Activated CD4-positive, alpha-beta T cell treated with anti-CD3 and anti-CD28 coated beads for 36 hours (primary cell): ENCODE results near the gene ATF7. TPM values are rescaled to one million over a fixed set of nuclear protein-coding genes. Genes with fewer than 3 reads are reported as not detected.

ENCODE experiments used
- ATAC-seq: fragments of 200-7000 bp; cut with Tn5 transposase; one replicate; pipeline ENCODE4 v1.10.0; 2021; ENCODE audit warnings: mild to moderate bottlenecking, moderate library complexity
- CTCF ChIA-PET: fragments of 350-600 bp; sonication (Branson Sonifier 250); formaldehyde crosslinking; loops from one replicate; lab custom pipeline; 2021; ENCODE audit warnings: antibody characterized with exemption; lab: Charles Lee
- POLR2A ChIA-PET: fragments of 350-600 bp; sonication (Branson Sonifier 250); formaldehyde crosslinking; loops from one replicate; lab custom pipeline; 2021; ENCODE audit warnings: antibody characterized with exemption, inconsistent platforms; lab: Charles Lee
- DNase-seq: peaks from one replicate; pipeline ENCODE4 v3.0.0-alpha.2; 2020
- H3K27ac Mint-ChIP-seq: one replicate; pipeline ENCODE4 v1.8.0; 2021; ENCODE audit warnings: mixed read lengths
- H3K27me3 Mint-ChIP-seq: one replicate; pipeline ENCODE4 v1.8.0; 2021; ENCODE audit warnings: mixed read lengths
- H3K36me3 Mint-ChIP-seq: one replicate; pipeline ENCODE4 v1.8.0; 2021; ENCODE audit warnings: low read depth, mixed read lengths
- H3K4me1 Mint-ChIP-seq: one replicate; pipeline ENCODE4 v1.8.0; 2021; ENCODE audit warnings: mixed read lengths
- H3K4me3 Mint-ChIP-seq: one replicate; pipeline ENCODE4 v1.8.0; 2021; ENCODE audit warnings: mild to moderate bottlenecking, moderate library complexity, mixed read lengths
- H3K9me3 Mint-ChIP-seq: one replicate; pipeline ENCODE4 v1.8.0; 2021; ENCODE audit warnings: low read depth, mixed read lengths
- intact Hi-C, 2 experiments: fragments of 100-400 bp; cut with DNase I in 1 of 2; cut with micrococcal nuclease in 1 of 2; formaldehyde crosslinking; loops; one replicate each; pipeline versions ENCODE4 v1.14.2 to v1.15.1; 2022 to 2024; cut with DNase I, micrococcal nuclease
- total RNA-seq, 2 experiments: library from RNA; stranded (reverse); gene quantifications; one replicate each; pipeline ENCODE4 v1.2.3, GENCODE V29; 2021

ATF7 gene
- total RNA-seq: 10 to 100 TPM; 23.0 to 28.1 TPM

DNA sequence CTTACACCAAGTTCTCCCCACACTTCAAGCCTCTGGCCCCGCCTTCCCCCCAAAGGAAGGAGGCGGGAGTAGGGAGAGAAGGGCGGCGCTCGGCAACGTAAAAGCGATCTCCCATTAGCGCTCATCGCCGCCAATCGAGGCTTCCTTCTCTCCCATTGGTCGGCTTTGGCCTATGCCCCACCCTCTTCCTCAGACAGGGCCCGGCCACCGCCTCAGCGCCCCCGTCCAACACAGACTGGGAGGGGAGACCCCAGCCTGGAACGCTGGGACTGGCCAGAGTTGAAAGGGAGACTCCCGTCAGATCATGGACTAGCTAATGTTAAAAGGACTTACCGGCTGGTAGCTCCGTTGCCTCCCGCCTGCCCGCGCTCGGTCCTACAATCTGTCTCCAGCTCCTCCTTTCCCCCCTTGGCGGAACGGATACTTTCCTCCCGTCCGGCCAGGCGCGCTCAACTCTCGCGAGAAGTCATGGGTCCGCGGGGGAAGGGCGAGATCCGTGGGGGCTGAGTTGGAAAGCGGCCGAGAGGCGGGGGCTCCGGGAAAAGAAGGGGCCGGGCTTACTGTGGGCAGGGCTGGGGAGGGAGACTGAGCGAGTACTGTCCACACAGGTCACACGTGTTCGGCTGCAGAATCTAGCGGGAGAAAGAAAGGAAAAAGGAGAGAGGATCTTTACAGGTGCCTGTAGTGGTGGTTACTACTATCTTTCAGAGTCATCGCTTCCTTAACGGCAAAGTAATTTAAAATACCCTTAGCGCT lies at the start of gene ATF7:
ATF7 (minus strand) TSS at position 437 of the 756 bp plus-strand sequence. CDS start 25,382 bp downstream, outside the sequence.
- POLR2A ChIA-PET: interaction anchor here (0.7 to 1.0 kb wide), 3 partner anchors 17 to 1650 kb away, joined by 3 to 4 read pairs (median 3); partner anchors contain the start of gene TARBP2
- no peaks in the 10 kb centered on the region for H3K27me3 Mint-ChIP-seq

DNA sequence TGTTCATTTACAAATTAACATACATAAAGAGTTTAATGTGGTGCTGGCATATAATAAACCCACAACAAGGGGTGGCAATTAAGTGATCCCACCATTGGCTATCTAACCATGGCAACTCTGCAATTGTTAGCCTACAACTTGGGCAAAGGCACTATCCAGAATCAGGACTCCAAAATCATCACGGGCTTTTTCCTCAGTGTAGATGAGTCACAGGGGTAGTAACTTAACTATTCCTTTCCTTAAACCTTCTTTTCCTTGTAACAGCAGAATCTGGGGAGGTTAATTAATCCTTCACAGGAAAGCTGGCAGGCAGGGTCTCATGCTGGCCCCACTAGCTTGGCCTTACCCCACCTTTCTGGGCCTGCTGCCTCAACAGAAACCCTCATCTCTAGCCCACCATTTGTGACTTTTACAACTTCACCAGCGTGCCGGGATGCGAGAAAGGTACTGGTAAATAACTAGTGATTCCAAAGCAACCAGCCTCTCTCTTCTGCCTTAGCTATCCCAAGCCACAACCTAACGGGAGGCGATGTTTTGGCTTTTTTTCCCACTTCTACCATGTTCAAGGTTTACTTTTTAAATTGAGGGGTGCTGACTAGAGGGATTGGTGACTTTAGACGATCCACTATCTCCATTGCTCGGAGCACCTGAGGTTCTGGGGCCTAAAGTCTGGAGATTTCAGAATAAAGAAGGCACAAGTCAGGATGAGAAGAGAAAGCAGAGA lies 49.0 kb upstream of the ATF7 start:
- ATAC-seq (no peak), DNase-seq (no peak)
- Mint-ChIP-seq H3K36me3 (peaks cover 36% of the 10 kb centered on the region), H3K27ac (peak overlapping the region; percentile 95), H3K4me1 (peaks cover 29% of the 10 kb centered on the region), H3K4me3 (peak overlapping the region; percentile 93), H3K9me3 (no peaks in the 10 kb centered on the region), H3K27me3 (peaks cover 20% of the 10 kb centered on the region)
- intact Hi-C loops: loop anchor here in 1 of 2 experiments (1.0 to 5.0 kb wide), 3 partner anchors 166 to 512 kb away; partner anchors contain the start of genes PRR13 and SMUG1
- POLR2A ChIA-PET: interaction anchor here (0.6 to 1.0 kb wide), 7 partner anchors 55 to 407 kb away, joined by 3 to 5 read pairs (median 3); partner anchors contain the start of genes ESPL1 and TARBP2
- CTCF ChIA-PET: interaction anchor here (0.5 to 6.6 kb wide), 34 partner anchors 11 to 637 kb away, joined by 3 to 103 read pairs (median 4); partner anchors contain the start of gene ATF7

More for the DNA sequence above, at the start of gene ATF7:
- H3K27ac Mint-ChIP-seq: peak within 1 kb of the TSS; percentile 84
- no peaks in the 10 kb centered on the region for H3K36me3 Mint-ChIP-seq
- intact Hi-C loops: loop anchor here (1.0 to 5.0 kb wide), 16 partner anchors 49 to 620 kb away; partner anchors contain the start of genes ATP5MC2 (in 2 of the 2), CALCOCO1 (in 2 of the 2), CSAD (in 1 of the 2) and EIF4B (in 1 of the 2)
- no peaks in the 10 kb centered on the region for H3K9me3 Mint-ChIP-seq
- peak within 1 kb of the TSS; percentile 95 for H3K4me3 Mint-ChIP-seq
- CTCF ChIA-PET: interaction anchor here (0.7 to 2.7 kb wide), 6 partner anchors 49 to 118 kb away, joined by 3 to 11 read pairs (median 4); partner anchors contain the start of gene ATP5MC2
- ATAC-seq (peak; percentile 96), DNase-seq (peak; percentile 99)
- peaks cover 35% of the 10 kb centered on the region for H3K4me1 Mint-ChIP-seq

DNA sequence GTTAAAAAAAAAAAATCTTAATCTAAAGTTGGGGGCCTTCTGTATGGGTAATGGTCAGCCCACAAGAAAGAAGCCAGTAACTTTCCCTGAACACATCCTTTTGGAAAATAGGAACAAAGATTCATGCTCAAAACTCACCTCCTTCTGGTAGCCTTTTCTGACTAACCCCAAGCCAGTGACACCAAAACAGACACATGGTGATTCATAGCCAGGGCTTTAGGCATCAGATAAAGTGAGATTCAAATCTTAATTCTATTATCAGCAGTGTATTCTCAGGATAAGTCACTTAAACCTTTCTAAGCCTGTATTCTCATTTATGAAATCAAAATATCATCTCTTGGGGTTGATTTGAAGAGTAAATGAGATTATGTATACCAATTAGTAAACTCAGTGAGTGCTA lies 44.8 kb upstream of the ATF7 start:
- H3K27ac Mint-ChIP-seq: peak overlapping the region; percentile 34
- ChIA-PET POLR2A (no interaction called here), CTCF (interaction anchor here (0.5 to 2.3 kb wide), 4 partner anchors 20 to 278 kb away, joined by 3 to 10 read pairs (median 4); no protein-coding TSS in a partner anchor)
- no peaks in the 10 kb centered on the region for H3K27me3 Mint-ChIP-seq
- DNase-seq (no peak), ATAC-seq (no peak)
- H3K36me3 Mint-ChIP-seq: peaks cover 58% of the 10 kb centered on the region
- peaks cover 32% of the 10 kb centered on the region for H3K4me1 Mint-ChIP-seq
- intact Hi-C loops: no loop called here
- no peaks in the 10 kb centered on the region for H3K9me3 Mint-ChIP-seq
- H3K4me3 Mint-ChIP-seq: no peak overlapping the region

DNA sequence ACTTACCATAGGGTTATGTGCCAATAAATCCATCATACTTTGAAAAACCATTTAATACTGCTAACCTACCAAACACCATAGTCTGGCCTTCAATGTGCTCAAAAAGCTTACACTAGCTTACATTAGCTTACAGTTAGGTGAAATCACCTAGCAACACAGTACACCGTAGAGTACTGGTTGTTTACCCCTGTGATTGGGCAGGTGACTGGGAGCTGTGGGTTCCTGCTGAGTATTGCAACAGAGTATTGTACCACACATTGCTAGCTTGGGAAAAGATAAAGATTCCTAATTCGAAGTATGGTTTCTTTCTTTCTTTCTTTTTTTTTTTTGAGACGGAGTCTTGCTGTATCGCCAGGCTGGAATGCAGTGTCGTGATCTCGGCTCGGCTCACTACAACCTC lies 44.1 kb upstream of the ATF7 start:
- Mint-ChIP-seq H3K27me3 (no peaks in the 10 kb centered on the region), H3K4me1 (peaks cover 32% of the 10 kb centered on the region), H3K9me3 (no peaks in the 10 kb centered on the region), H3K27ac (peak overlapping the region; percentile 72), H3K4me3 (no peak overlapping the region), H3K36me3 (peaks cover 59% of the 10 kb centered on the region)
- CTCF ChIA-PET: interaction anchor here (1.1 to 2.3 kb wide), 5 partner anchors 14 to 127 kb away, joined by 3 to 10 read pairs (median 4); no protein-coding TSS in a partner anchor
- intact Hi-C loops: no loop called here
- no peak for ATAC-seq
- DNase-seq: no peak
- POLR2A ChIA-PET: no interaction called here

DNA sequence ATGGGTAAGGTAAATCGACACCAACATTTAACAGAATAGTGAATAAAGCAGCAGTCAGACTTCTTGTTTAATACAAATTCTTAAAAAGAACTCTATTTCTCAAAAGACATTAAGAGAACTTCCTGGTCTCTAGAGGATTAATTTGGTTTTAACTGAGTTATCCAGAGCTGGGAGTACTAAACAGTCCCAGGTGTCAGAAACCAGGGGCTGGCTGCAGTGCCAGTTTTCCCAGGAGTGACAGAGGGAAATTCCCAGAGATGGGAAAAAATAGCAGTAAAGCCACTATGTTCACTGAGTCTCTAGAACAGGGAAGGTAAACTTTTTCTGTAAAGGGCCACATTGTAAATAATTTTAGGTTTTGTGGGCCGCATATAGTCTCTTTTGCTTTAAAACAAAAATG lies 40.9 kb upstream of the ATF7 start:
- no peak for DNase-seq
- peaks cover 11% of the 10 kb centered on the region for H3K4me1 Mint-ChIP-seq
- ChIA-PET CTCF (no interaction called here), POLR2A (no interaction called here)
- intact Hi-C loops: no loop called here
- no peaks in the 10 kb centered on the region for H3K27me3 Mint-ChIP-seq
- no peaks in the 10 kb centered on the region for H3K9me3 Mint-ChIP-seq
- H3K36me3 Mint-ChIP-seq: peaks cover 53% of the 10 kb centered on the region
- H3K27ac Mint-ChIP-seq: no peak overlapping the region
- ATAC-seq: no peak
- no peak overlapping the region for H3K4me3 Mint-ChIP-seq

DNA sequence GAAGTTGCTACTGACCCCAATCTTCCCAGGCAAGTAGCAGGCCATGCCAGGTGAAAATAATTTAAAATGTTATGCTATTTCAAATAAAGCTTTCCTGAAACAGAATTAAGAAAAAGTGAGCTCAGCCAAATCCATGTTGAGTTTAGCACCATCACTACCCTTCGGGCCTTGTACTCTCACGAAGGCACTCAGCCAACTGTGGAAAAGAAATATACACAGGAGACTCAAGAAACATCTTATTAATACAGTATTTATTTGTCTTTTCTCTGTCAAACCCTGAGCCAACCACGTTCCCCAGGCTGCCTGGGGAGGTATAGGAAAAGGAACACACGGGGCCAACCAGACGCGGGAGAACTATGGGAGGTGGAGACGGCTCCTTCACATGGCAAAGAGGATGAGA lies 38.8 kb upstream of the ATF7 start:
- H3K27ac Mint-ChIP-seq: no peak overlapping the region
- H3K4me1 Mint-ChIP-seq: peaks cover 3% of the 10 kb centered on the region
- DNase-seq (no peak), ATAC-seq (no peak)
- POLR2A ChIA-PET: interaction anchor here (0.6 kb wide), 1 partner anchor 44 kb away, joined by 3 read pairs; no protein-coding TSS in a partner anchor
- intact Hi-C loops: no loop called here
- CTCF ChIA-PET: interaction anchor here (0.6 to 1.7 kb wide), 5 partner anchors 11 to 122 kb away, joined by 3 to 4 read pairs (median 3); partner anchors contain the start of gene ATP5MC2
- H3K9me3 Mint-ChIP-seq: no peaks in the 10 kb centered on the region
- peaks cover 47% of the 10 kb centered on the region for H3K36me3 Mint-ChIP-seq
- H3K27me3 Mint-ChIP-seq: no peaks in the 10 kb centered on the region
- no peak overlapping the region for H3K4me3 Mint-ChIP-seq

DNA sequence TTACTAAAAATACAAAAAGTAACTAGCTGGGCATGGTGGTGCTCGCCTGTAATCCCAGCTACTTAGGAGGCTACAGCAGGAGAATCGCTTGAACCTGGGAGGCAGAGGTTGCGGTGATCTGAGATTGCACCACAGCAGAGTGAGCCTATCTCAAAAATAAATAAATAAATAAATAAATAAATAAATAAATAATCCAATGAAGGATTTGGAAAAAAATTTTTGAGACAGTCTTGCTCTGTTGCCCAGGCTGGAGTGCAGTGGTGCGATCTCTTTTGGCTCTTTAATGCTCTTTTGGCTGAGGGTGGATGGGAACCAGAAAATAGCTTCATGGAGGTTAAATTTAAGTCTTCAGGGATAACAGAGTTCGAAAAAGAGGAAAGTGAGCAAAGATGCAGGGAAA lies 38.0 kb upstream of the ATF7 start:
- no peak overlapping the region for H3K4me3 Mint-ChIP-seq
- H3K36me3 Mint-ChIP-seq: peaks cover 40% of the 10 kb centered on the region
- no peak overlapping the region for H3K27ac Mint-ChIP-seq
- ChIA-PET POLR2A (interaction anchor here (0.7 kb wide), 1 partner anchor 95 kb away, joined by 4 read pairs; no protein-coding TSS in a partner anchor), CTCF (interaction anchor here (0.6 to 1.7 kb wide), 4 partner anchors 11 to 121 kb away, joined by 3 to 4 read pairs (median 4); partner anchors contain the start of gene ATP5MC2)
- no peak for ATAC-seq
- no peaks in the 10 kb centered on the region for H3K4me1 Mint-ChIP-seq
- no peaks in the 10 kb centered on the region for H3K9me3 Mint-ChIP-seq
- intact Hi-C loops: no loop called here
- H3K27me3 Mint-ChIP-seq: no peaks in the 10 kb centered on the region
- DNase-seq: no peak

DNA sequence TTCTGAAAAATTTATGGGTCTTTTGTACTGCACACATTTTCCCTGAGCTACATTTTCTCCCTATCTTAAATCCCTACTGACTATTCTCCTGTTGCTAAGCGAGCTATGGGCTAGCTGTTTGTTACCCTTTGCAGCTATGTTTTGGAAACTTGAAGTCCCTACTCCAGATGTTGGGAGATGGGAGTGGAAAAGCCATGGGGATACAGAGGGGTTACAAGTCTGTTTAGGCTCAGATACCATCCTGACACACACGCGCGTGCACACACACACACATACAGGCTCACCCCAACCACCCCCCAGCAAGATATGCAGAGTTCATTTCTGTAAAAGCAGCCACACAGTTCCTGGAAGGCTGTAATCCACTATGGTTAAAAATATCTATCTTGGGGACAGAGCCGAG lies 33.9 kb upstream of the ATF7 start:
- ChIA-PET POLR2A (interaction anchor here (0.7 kb wide), 1 partner anchor 72 kb away, joined by 4 read pairs; no protein-coding TSS in a partner anchor), CTCF (interaction anchor here (1.1 kb wide), 1 partner anchor 43 kb away, joined by 4 read pairs; no protein-coding TSS in a partner anchor)
- H3K9me3 Mint-ChIP-seq: no peaks in the 10 kb centered on the region
- H3K27me3 Mint-ChIP-seq: no peaks in the 10 kb centered on the region
- H3K4me3 Mint-ChIP-seq: no peak overlapping the region
- peaks cover 24% of the 10 kb centered on the region for H3K36me3 Mint-ChIP-seq
- H3K27ac Mint-ChIP-seq: no peak overlapping the region
- DNase-seq (no peak), ATAC-seq (no peak)
- intact Hi-C loops: no loop called here
- no peaks in the 10 kb centered on the region for H3K4me1 Mint-ChIP-seq

DNA sequence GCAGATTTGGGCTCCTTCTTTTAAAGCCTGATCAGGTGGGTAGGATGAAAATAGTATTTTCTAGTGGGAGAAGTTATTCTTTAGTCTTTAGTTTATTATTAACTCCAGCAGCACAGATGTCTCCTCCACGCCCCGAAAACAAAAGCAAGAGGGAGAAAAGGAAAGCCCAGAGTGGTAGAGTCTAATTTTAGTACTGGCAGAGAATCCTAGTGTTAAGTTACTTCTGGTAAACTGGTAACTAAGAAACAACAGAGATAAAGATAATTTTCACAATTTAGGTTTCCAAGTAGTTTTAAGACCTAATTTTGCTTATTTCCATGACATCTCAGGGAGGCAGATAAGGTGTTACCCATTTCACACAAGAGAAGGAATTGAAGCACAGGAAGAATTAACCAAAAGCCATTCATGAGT lies 33.4 kb upstream of the ATF7 start:
- H3K27ac Mint-ChIP-seq: no peak overlapping the region
- ChIA-PET CTCF (interaction anchor here (1.1 kb wide), 1 partner anchor 42 kb away, joined by 4 read pairs; no protein-coding TSS in a partner anchor), POLR2A (interaction anchor here (0.7 kb wide), 1 partner anchor 72 kb away, joined by 4 read pairs; no protein-coding TSS in a partner anchor)
- no peak overlapping the region for H3K4me3 Mint-ChIP-seq
- H3K36me3 Mint-ChIP-seq: peaks cover 19% of the 10 kb centered on the region
- no peaks in the 10 kb centered on the region for H3K4me1 Mint-ChIP-seq
- no peaks in the 10 kb centered on the region for H3K9me3 Mint-ChIP-seq
- H3K27me3 Mint-ChIP-seq: no peaks in the 10 kb centered on the region
- ATAC-seq (no peak), DNase-seq (no peak)
- intact Hi-C loops: no loop called here

DNA sequence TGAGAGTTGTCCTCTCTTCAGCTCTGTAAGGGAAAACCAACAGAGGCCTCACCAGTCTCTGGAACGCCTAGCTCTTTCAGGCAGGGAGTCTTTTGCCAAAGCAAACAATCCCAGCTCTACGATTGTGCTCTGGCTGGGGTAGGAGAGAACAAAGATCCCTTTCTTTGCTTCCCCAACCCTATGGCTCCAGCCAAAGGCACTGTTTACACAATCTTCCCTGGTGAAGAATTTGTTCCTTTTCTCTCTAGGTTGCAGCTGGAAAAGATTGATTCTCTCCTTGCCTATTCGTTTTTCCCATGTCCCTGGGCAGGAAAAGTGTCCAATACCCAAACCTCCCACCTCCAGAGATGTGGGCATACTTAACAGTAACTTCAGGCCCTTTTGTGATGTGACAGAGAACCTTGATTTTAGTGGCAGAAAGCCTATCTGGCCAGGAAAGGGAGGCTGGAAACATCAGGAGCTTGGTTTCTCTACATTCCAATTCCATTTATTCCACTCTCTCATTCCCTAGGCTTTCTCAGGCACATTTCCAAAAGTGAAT lies 32.9 kb upstream of the ATF7 start:
- ATAC-seq (no peak), DNase-seq (no peak)
- Mint-ChIP-seq H3K9me3 (no peaks in the 10 kb centered on the region), H3K36me3 (peaks cover 16% of the 10 kb centered on the region), H3K4me3 (no peak overlapping the region), H3K27me3 (no peaks in the 10 kb centered on the region), H3K27ac (no peak overlapping the region), H3K4me1 (no peaks in the 10 kb centered on the region)
- CTCF ChIA-PET: interaction anchor here (1.1 to 2.1 kb wide), 2 partner anchors 42 to 116 kb away, joined by 4 to 7 read pairs; no protein-coding TSS in a partner anchor
- POLR2A ChIA-PET: no interaction called here
- intact Hi-C loops: no loop called here
